Neuronal stem cell (in vitro differentiated cells): Measurements from ENCODE around the gene IL1RN. TPM values are rescaled to one million over a fixed set of nuclear protein-coding genes. Genes with fewer than 3 reads are reported as not detected.

ENCODE experiments used
- DNase-seq: peaks from one replicate; pipeline ENCODE4 v3.0.0-alpha.2; 2013; ENCODE audit warnings: low spot score
- H2AFZ ChIP-seq: one replicate; pipeline ENCODE4 v1.6.1; 2013; ENCODE audit warnings: mild to moderate bottlenecking, low read length, inconsistent platforms
- H2AK5ac ChIP-seq: 2 replicates; pipeline ENCODE4 v1.6.1; 2013; ENCODE audit warnings: low read depth, mild to moderate bottlenecking, inconsistent platforms, low read length, moderate library complexity, mixed read lengths
- H2BK120ac ChIP-seq: 2 replicates; pipeline ENCODE4 v1.6.1; 2013; ENCODE audit warnings: low read depth, mild to moderate bottlenecking, inconsistent platforms, low read length, moderate library complexity, mixed read lengths
- H2BK12ac ChIP-seq: one replicate; pipeline ENCODE4 v1.6.1; 2013; ENCODE audit warnings: low read length, inconsistent platforms
- H2BK15ac ChIP-seq: 2 replicates; pipeline ENCODE4 v1.6.1; 2013; ENCODE audit warnings: mild to moderate bottlenecking, low read length, inconsistent platforms, mixed read lengths
- H2BK5ac ChIP-seq: one replicate; pipeline ENCODE4 v1.6.1; 2013; ENCODE audit warnings: inconsistent platforms, mild to moderate bottlenecking, low read length, moderate library complexity
- H3K14ac ChIP-seq: one replicate; pipeline ENCODE4 v1.6.1; 2013; ENCODE audit warnings: low read length, inconsistent platforms
- H3K18ac ChIP-seq: 2 replicates; pipeline ENCODE4 v1.6.1; 2013; ENCODE audit warnings: low read length, inconsistent platforms
- H3K23ac ChIP-seq: 2 replicates; pipeline ENCODE4 v1.6.1; 2013; ENCODE audit warnings: low read depth, mild to moderate bottlenecking, mixed read lengths, low read length, inconsistent platforms; ENCODE audit not compliant: poor library complexity
- H3K27ac ChIP-seq: replicated peaks from 3 replicates; pipeline ENCODE4 v1.5.1; 2013; ENCODE audit warnings: low read length, inconsistent platforms
- H3K27me3 ChIP-seq, 3 experiments: 2 replicates each; pipeline ENCODE4 v1.6.1; 2013; ENCODE audit warnings: low read length in 3 of 3, mild to moderate bottlenecking in 2 of 3, inconsistent platforms in 1 of 3, low read depth in 1 of 3, mixed read lengths in 1 of 3, moderate library complexity in 1 of 3; ENCODE audit not compliant: control insufficient read depth in 3 of 3, insufficient read depth in 3 of 3
- H3K36me3 ChIP-seq, 2 donors: replicated peaks in 1 of 2; 2 replicates each; pipeline ENCODE4 v1.6.1; 2013; ENCODE audit warnings: low read length in 2 of 2; ENCODE audit not compliant: control insufficient read depth in 2 of 2, insufficient read depth in 2 of 2
- H3K4ac ChIP-seq: 2 replicates; pipeline ENCODE4 v1.6.1; 2013; ENCODE audit warnings: inconsistent platforms, mild to moderate bottlenecking, low read length, moderate library complexity
- H3K4me1 ChIP-seq, 2 donors: 1 replicate in 1 of 2; 2 replicates in 1 of 2; pipeline ENCODE4 v1.6.1; 2013; ENCODE audit warnings: low read length in 2 of 2, low read depth in 1 of 2; ENCODE audit not compliant: control insufficient read depth in 2 of 2, insufficient read depth in 1 of 2
- H3K4me2 ChIP-seq: one replicate; pipeline ENCODE4 v1.6.1; 2013; ENCODE audit warnings: mild to moderate bottlenecking, low read length, inconsistent platforms; ENCODE audit not compliant: insufficient read depth, poor library complexity, severe bottlenecking
- H3K4me3 ChIP-seq, 2 donors: 2 replicates each; pipeline ENCODE4 v1.5.1; 2013; ENCODE audit warnings: low read length in 2 of 2, mild to moderate bottlenecking in 2 of 2, inconsistent platforms in 1 of 2, moderate library complexity in 1 of 2
- H3K79me1 ChIP-seq: one replicate; pipeline ENCODE4 v1.6.1; 2013; ENCODE audit warnings: low read depth, mild to moderate bottlenecking, inconsistent platforms, low read length, moderate library complexity
- H3K9ac ChIP-seq: one replicate; pipeline ENCODE4 v1.6.1; 2013; ENCODE audit warnings: mild to moderate bottlenecking, low read depth, low read length, inconsistent platforms; ENCODE audit not compliant: poor library complexity
- H3K9me3 ChIP-seq, 2 donors: replicated peaks in 1 of 2; 2 replicates each; pipeline versions ENCODE3 to v1.6.1; 2013; ENCODE audit warnings: low read length in 2 of 2, mild to moderate bottlenecking in 2 of 2, inconsistent platforms in 1 of 2, low read depth in 1 of 2, mixed read lengths in 1 of 2, moderate library complexity in 1 of 2; ENCODE audit not compliant: control insufficient read depth in 2 of 2, insufficient read depth in 1 of 2
- H4K8ac ChIP-seq: one replicate; pipeline ENCODE4 v1.6.1; 2013; ENCODE audit warnings: low read depth, mild to moderate bottlenecking, inconsistent platforms, low read length, moderate library complexity
- H4K91ac ChIP-seq: one replicate; pipeline ENCODE4 v1.6.1; 2013; ENCODE audit warnings: low read length, low read depth, mild to moderate bottlenecking, inconsistent platforms; ENCODE audit not compliant: poor library complexity
- WGBS, 2 donors: extraction: QIAGEN DNeasy Blood & Tissue Kit; methylation state at CpG; one replicate each; pipeline ENCODE4 v1.1.7; 2013; ENCODE audit warnings: missing lambda C conversion rate in 2 of 2, mixed read lengths in 1 of 2; ENCODE audit not compliant: insufficient read length in 2 of 2, insufficient replicate concordance in 1 of 2; ENCODE audit errors: extremely low coverage in 2 of 2; 5-methylcytosine and 5-hydroxymethylcytosine counted together
- small RNA-seq: library from polyadenylated mRNA; stranded (forward); fragments of <200 nt; extraction: miRNeasy Mini kit (QIAGEN cat#:217004); gene quantifications from one replicate; pipeline ENCODE3, GENCODE V24; 2013; ENCODE audit not compliant: insufficient read depth

Gene IL1RN

DNA sequence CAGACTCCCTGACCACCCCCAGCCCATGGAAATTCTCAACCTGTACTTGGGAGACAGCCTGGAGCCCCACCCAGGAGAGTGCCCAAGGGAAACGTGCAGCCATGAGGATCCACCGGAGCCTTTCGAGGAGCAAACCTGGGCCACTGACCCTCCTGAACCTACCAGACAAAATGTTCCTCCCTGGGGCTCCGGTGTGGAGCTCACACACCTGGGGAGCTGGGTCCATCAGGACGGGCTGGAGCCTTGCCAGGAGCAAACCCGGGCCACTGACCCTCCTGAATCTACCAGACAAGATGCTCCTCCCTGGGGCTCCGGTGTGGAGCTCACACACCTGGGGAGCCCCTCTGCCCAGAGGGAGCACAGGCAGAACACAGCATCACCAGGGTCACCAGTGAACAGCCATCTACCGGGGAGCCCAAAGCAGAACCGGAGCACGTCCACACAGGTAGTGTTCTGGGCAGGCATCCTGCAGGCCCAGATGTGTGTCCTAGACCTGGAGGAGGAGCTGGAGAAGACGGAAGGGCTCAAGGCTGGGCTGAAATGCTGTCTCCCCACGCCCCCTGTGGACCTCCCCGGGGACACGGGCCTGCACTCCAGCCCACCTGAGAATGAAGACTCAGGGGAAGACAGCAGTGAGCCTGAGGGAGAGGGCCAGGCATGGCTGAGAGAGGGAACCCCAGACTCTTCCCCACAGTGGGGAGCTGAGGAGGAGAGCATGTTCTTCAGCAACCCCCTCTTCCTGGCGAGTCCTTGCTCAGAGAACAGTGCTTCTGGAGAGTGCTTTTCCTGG is 55.3 kb downstream of the IL1RN start:
- no CpG with 5 or more reads among the region's 15 CpGs for WGBS, 2 donors
- no peak overlapping the region for H4K8ac ChIP-seq
- H2BK15ac ChIP-seq: no peak overlapping the region
- no peak overlapping the region for H3K4me2 ChIP-seq
- H2AK5ac ChIP-seq: peak overlapping the region; percentile 44
- no peak for DNase-seq
- H3K4me1 ChIP-seq: peaks cover 0 to 6% of the 10 kb centered on the region in 2 donors
- no peak overlapping the region for H3K4me3 ChIP-seq
- no peak overlapping the region for H2BK120ac ChIP-seq
- no peak overlapping the region for H4K91ac ChIP-seq
- no peak overlapping the region for H2AFZ ChIP-seq
- no peak overlapping the region for H3K27ac ChIP-seq
- no peak overlapping the region for H3K23ac ChIP-seq
- H3K36me3 ChIP-seq: no peaks in the 10 kb centered on the region
- no peak overlapping the region for H3K4ac ChIP-seq
- H3K9ac ChIP-seq: no peak overlapping the region
- H3K14ac ChIP-seq: no peak overlapping the region
- H3K18ac ChIP-seq: no peak overlapping the region
- H2BK5ac ChIP-seq: no peak overlapping the region
- no peaks in the 10 kb centered on the region for H3K79me1 ChIP-seq
- peaks cover 0 to 5% (median 0%) of the 10 kb centered on the region in 3 experiments for H3K27me3 ChIP-seq
- no peak overlapping the region for H2BK12ac ChIP-seq
- H3K9me3 ChIP-seq: no peaks in the 10 kb centered on the region

DNA sequence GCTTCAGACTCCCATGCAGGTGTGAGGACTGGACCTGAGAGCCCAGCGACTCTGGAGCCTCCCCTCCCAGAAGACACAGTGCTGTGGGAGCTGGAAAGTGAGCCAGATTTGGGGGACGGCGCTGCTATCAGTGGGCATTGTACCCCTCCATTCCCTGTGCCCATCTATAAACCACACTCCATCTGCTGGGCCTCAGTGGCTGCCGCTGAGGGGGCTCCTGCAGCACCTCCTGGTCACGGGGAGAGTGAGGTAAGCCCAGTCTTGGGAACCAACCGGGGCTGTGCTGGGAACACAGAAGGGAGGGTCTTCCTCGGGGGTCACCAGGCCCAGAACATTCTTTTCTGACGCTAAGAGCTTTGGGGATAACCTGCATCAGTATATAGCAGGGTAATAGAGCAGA is 55.9 kb downstream of the IL1RN start:
- DNase-seq: no peak
- Histone ChIP-seq H2AK5ac (no peak overlapping the region), H3K4me3 (no peak overlapping the region), H4K8ac (no peak overlapping the region), H2BK120ac (no peak overlapping the region), H3K23ac (no peak overlapping the region), H2AFZ (no peak overlapping the region), H3K14ac (no peak overlapping the region), H3K18ac (no peak overlapping the region), H3K27me3 (peaks cover 0 to 5% (median 0%) of the 10 kb centered on the region in 3 experiments), H4K91ac (no peak overlapping the region), H2BK15ac (no peak overlapping the region), H2BK5ac (no peak overlapping the region), H2BK12ac (no peak overlapping the region), H3K27ac (no peak overlapping the region), H3K36me3 (no peaks in the 10 kb centered on the region), H3K9ac (no peak overlapping the region), H3K4me1 (peaks cover 0 to 6% of the 10 kb centered on the region in 2 donors), H3K79me1 (no peaks in the 10 kb centered on the region), H3K4ac (no peak overlapping the region), H3K9me3 (no peaks in the 10 kb centered on the region), H3K4me2 (no peak overlapping the region)
- no CpG with 5 or more reads among the region's 8 CpGs for WGBS, 2 donors

Small RNAs within 50 kb of the gene (small RNA-seq; reads per million reads assigned to genes)
- not detected for gene RNU6-1180P
